ENCODE results near the gene RASL10A.

DNA sequence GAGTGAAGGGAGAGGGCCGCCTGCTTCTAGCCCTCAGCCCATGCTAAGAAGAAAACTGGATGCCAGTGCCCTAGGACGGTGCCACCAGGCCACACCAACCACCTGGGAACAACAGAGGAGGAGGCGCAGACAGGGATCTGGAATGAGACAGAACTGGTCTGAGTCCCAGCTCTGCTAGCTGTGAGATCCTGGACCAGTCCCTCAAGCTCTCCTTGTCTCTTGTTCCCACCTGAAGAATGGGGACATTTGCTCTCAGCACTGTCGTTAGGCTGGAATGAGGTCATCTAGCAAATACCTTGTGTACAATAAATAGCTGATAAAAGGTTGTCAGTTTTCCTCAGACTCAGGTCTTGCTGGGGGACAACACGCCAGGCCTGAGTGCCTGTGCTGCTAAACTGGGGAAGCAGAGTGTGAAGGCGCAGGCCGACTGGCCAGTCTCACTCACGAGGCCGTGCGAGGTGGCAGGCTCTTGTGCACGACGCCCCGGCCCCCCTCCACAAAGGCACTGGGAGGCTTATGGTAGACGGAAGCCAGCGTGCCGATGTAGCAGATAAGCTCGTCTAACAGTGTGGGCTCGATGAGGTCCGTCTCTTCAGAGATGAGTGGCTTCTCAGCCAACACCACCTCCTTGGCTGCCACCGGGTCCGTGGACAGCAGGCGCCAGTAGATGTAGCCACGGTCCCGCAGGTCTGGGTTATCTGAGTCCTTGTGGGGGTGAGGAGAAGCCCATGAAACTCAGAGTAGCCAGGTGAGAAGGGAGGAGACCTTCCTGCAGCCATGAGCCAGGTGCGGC lies 25.8 kb upstream of the RASL10A start:
- TF ChIP-seq CTCF (IDR thresholded peaks at IDR 0.05) (no peak), POLR2A (IDR thresholded peaks at IDR 0.05) (no peak)
